HepG2 (cell line): ENCODE measurements around the gene TMEM204. TPM values are rescaled to one million over a fixed set of nuclear protein-coding genes. Genes with fewer than 3 reads are reported as not detected.

Experiments
- ARID5B ChIP-seq: IDR thresholded peaks from 2 replicates; pipeline ENCODE4 v1.4.0; 2020; ENCODE audit warnings: mild to moderate bottlenecking, missing genetic modification reagents
- FOXJ3 ChIP-seq: sonication (generic); formaldehyde crosslinking; IDR thresholded peaks from 2 replicates; pipeline ENCODE4 v1.4.0; 2020; ENCODE audit warnings: missing genetic modification reagents, mild to moderate bottlenecking, borderline replicate concordance
- MAFF ChIP-seq: IDR thresholded peaks from 2 replicates; pipeline ENCODE4 v1.6.1; 2011; ENCODE audit warnings: low read depth, low read length, improper control_type of control experiment
- NFRKB ChIP-seq: fragments of 450-650 bp; IDR thresholded peaks from 2 replicates; pipeline ENCODE4 v1.6.1; 2017
- REST ChIP-seq, 2 experiments: IDR thresholded peaks; 2 replicates each; pipeline ENCODE4 v1.6.1; 2011 to 2012; ENCODE audit warnings: low read length in 2 of 2, borderline replicate concordance in 1 of 2, low read depth in 1 of 2, mild to moderate bottlenecking in 1 of 2, moderate library complexity in 1 of 2
- SOX13 ChIP-seq, 3 experiments: fragments of 450-650 bp in 1 of 3; sonication (generic) in 1 of 3; formaldehyde crosslinking in 1 of 3; IDR thresholded peaks in 2 of 3; conservative IDR thresholded peaks in 1 of 3; 2 replicates each; pipeline versions ENCODE4 v1.5.0 to v1.6.1; 2016 to 2020; ENCODE audit warnings: antibody characterized with exemption in 1 of 3, mild to moderate bottlenecking in 1 of 3, missing compliant biosample characterization in 1 of 3, missing genetic modification reagents in 1 of 3, moderate library complexity in 1 of 3
- ZKSCAN8 ChIP-seq: IDR thresholded peaks from 2 replicates; pipeline ENCODE4 v1.6.1; 2016; ENCODE audit warnings: borderline replicate concordance, missing genetic modification reagents, missing compliant biosample characterization
- polyA plus RNA-seq, 8 experiments: library from polyadenylated mRNA; depleted of rRNA in 3 of 8; stranded (reverse) in 7 of 8; unstranded in 1 of 8; fragments of >200 nt; fragmentation: Illumina TruSeq in 4 of 8; extraction: Trizol in 4 of 8; gene quantifications; 2 replicates each; pipeline versions ENCODE4 v1.2.1 to v1.2.3, GENCODE V29; 2011 to 2016; ENCODE audit warnings: low read depth in 4 of 8, missing spikeins in 1 of 8, mixed read lengths in 1 of 8; ENCODE audit not compliant: insufficient read depth in 1 of 8
- total RNA-seq, 5 experiments: library from RNA; depleted of rRNA; stranded (reverse); fragments of >200 nt; fragmentation: Illumina TruSeq; extraction: Trizol; gene quantifications; 2 replicates each; pipeline ENCODE4 v1.2.3, GENCODE V29; 2016; ENCODE audit warnings: low read depth in 1 of 5

TMEM204 gene
- total and polyA plus RNA-seq, 2 of the 13 experiments (the other 11 are each of a cell fraction or from before 2014, with no cell fraction given), result not detected

- no peak for TF ChIP-seq ARID5B
- TF ChIP-seq NFRKB, result no peak
- TF ChIP-seq ZKSCAN8, result no peak
- TF ChIP-seq MAFF, result no peak
- no peak for TF ChIP-seq SOX13 (IDR thresholded peaks at IDR 0.05)
- no peak for TF ChIP-seq SOX13 (CRISPR knock-in tag; conservative IDR thresholded peaks at IDR 0.05 in 1 of 2, IDR thresholded peaks at IDR 0.05 in 1 of 2)
- TF ChIP-seq REST (IDR thresholded peaks at IDR 0.05; ENCODE audit: borderline replicate concordance in 1 of 2, low read depth in 1 of 2, low read length in 2 of 2), result no peak
- no peak for TF ChIP-seq FOXJ3
These were observed 67.6 kb downstream of the TMEM204 start (continued) for GRCh38 chr16:1601031-1601430.
